ENCODE measurements around the gene IPPK.

IPPK gene

DNA sequence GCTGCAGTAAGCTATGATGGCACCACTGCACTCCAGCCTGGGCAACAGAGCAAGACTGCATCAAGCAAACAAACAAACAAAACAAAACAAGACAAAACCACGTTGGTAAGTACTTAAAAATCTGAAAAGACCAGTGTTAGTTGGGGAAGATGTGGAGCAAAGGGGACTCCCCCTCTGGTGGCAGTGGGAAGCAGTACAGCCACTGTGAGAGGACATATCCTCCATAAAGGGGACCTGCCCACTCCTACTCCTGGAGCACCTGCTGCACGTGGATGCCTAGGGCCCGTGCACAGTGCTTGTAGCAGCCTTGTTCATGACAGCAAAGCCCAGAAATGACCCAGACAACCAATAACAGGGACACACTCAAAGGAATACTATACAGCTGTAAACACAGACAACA is 17.0 kb upstream of the IPPK start:
- Histone ChIP-seq H3K27ac (ENCODE audit: low read length) (no peak overlapping the region), H4K20me1 (ENCODE audit: insufficient read depth, low read length) (no peaks in the 10 kb centered on the region), H3K9ac (ENCODE audit: low read length) (no peak overlapping the region), H3K4me3 (ENCODE audit: low read length) (no peak overlapping the region), H3K27me3 (replicated peaks; ENCODE audit: insufficient read depth, low read length) (no peaks in the 10 kb centered on the region), H2AFZ (ENCODE audit: low read length) (no peak overlapping the region), H3K9me3 (replicated peaks; ENCODE audit: insufficient read depth, low read length) (0 out of 2 replicates have a peak, but pooled peaks cover 4% of the 10 kb centered on the region), H3K4me2 (ENCODE audit: low read depth, low read length) (no peak overlapping the region), H3K9me2 (replicated peaks; ENCODE audit: insufficient read depth, low read length) (no peaks in the 10 kb centered on the region), H3K36me3 (replicated peaks; ENCODE audit: insufficient read depth, low read length) (no peaks in the 10 kb centered on the region), H3F3A (ENCODE audit: insufficient read depth, low read length) (no peaks in the 10 kb centered on the region), H3K4me1 (ENCODE audit: low read length) (no peaks in the 10 kb centered on the region), H3K79me2 (ENCODE audit: low read length) (no peaks in the 10 kb centered on the region)
- TF ChIP-seq EZH2 (optimal IDR thresholded peaks at IDR 0.05; ENCODE audit: low read depth, low read length): no peak
- TF ChIP-seq, protein P1, sequence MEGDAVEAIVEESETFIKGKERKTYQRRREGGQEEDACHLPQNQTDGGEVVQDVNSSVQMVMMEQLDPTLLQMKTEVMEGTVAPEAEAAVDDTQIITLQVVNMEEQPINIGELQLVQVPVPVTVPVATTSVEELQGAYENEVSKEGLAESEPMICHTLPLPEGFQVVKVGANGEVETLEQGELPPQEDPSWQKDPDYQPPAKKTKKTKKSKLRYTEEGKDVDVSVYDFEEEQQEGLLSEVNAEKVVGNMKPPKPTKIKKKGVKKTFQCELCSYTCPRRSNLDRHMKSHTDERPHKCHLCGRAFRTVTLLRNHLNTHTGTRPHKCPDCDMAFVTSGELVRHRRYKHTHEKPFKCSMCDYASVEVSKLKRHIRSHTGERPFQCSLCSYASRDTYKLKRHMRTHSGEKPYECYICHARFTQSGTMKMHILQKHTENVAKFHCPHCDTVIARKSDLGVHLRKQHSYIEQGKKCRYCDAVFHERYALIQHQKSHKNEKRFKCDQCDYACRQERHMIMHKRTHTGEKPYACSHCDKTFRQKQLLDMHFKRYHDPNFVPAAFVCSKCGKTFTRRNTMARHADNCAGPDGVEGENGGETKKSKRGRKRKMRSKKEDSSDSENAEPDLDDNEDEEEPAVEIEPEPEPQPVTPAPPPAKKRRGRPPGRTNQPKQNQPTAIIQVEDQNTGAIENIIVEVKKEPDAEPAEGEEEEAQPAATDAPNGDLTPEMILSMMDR (IDR thresholded peaks at IDR 0.05; ENCODE audit: low read length): 0 out of 2 replicates have a peak, but pooled peaks have one; percentile 13
- DNase-seq: no peak

DNA sequence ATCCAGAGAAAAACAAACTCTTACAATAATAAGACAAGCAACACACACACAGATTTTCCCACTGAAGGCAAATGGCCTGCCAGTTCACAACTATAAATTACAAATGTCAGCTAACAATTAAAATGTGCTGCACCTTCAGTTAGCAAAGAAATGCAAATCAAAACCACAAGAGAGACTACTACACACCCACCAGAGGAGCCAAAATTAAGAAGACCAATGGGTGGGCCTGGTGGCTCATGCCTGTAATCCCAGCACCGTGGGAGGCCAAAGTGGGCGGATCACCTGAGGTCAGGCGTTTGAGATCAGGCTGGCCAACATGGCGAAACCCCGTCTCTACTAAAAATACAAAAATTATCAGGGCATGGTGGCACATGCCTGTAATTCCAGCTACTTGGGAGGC is 15.1 kb upstream of the IPPK start:
- TF ChIP-seq EZH2 (optimal IDR thresholded peaks at IDR 0.05; ENCODE audit: low read depth, low read length): no peak
- TF ChIP-seq, protein P1 (IDR thresholded peaks at IDR 0.05; ENCODE audit: low read length): no peak
- TF ChIP-seq EZH2phosphoT487 (IDR thresholded peaks at IDR 0.05; ENCODE audit: low read length): no peak
- Histone ChIP-seq H3F3A (ENCODE audit: insufficient read depth, low read length) (no peaks in the 10 kb centered on the region), H3K4me1 (ENCODE audit: low read length) (no peaks in the 10 kb centered on the region), H3K79me2 (ENCODE audit: low read length) (no peaks in the 10 kb centered on the region), H4K20me1 (ENCODE audit: insufficient read depth, low read length) (no peaks in the 10 kb centered on the region), H3K9me2 (replicated peaks; ENCODE audit: insufficient read depth, low read length) (no peaks in the 10 kb centered on the region), H2AFZ (ENCODE audit: low read length) (no peak overlapping the region), H3K27ac (ENCODE audit: low read length) (no peak overlapping the region), H3K4me3 (ENCODE audit: low read length) (no peak overlapping the region), H3K9ac (ENCODE audit: low read length) (no peak overlapping the region), H3K9me3 (replicated peaks; ENCODE audit: insufficient read depth, low read length) (no peaks in the 10 kb centered on the region), H3K36me3 (replicated peaks; ENCODE audit: insufficient read depth, low read length) (no peaks in the 10 kb centered on the region), H3K4me2 (ENCODE audit: low read depth, low read length) (no peak overlapping the region), H3K27me3 (replicated peaks; ENCODE audit: insufficient read depth, low read length) (no peaks in the 10 kb centered on the region)
- DNase-seq: no peak

DNA sequence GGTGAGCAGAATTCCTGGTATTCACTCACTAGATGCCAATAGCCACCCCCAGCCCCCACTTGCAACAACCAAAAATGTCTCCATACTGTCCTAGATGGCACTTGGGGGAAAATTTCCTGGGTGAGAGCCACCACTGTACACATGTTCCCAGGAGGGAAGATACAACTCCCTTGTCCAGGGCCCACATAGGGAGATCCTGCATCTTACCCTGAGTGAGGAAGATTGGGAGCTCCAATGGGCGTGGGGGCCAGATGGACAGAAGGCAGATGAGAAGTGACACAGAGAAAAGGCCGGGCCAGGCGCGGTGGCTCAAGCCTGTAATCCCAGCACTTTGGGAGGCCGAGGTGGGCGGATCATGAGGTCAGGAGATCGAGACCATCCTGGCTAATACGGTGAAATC is 12.3 kb upstream of the IPPK start:
- no peak for DNase-seq
- H3F3A ChIP-seq (ENCODE audit: insufficient read depth, low read length): no peaks in the 10 kb centered on the region

More for the DNA sequence above, 12.3 kb upstream of the IPPK start:
- Histone ChIP-seq H3K4me3 (ENCODE audit: low read length) (no peak overlapping the region), H2AFZ (ENCODE audit: low read length) (no peak overlapping the region), H3K36me3 (replicated peaks; ENCODE audit: insufficient read depth, low read length) (no peaks in the 10 kb centered on the region), H3K9me3 (replicated peaks; ENCODE audit: insufficient read depth, low read length) (no peaks in the 10 kb centered on the region), H3K9ac (ENCODE audit: low read length) (no peak overlapping the region), H3K9me2 (replicated peaks; ENCODE audit: insufficient read depth, low read length) (no peaks in the 10 kb centered on the region), H3K79me2 (ENCODE audit: low read length) (no peaks in the 10 kb centered on the region), H3K27ac (ENCODE audit: low read length) (no peak overlapping the region), H3K4me1 (ENCODE audit: low read length) (no peaks in the 10 kb centered on the region), H4K20me1 (ENCODE audit: insufficient read depth, low read length) (no peaks in the 10 kb centered on the region), H3K4me2 (ENCODE audit: low read depth, low read length) (no peak overlapping the region), H3K27me3 (replicated peaks; ENCODE audit: insufficient read depth, low read length) (no peaks in the 10 kb centered on the region)
- TF ChIP-seq, protein P1 (IDR thresholded peaks at IDR 0.05; ENCODE audit: low read length): no peak
- TF ChIP-seq EZH2phosphoT487 (IDR thresholded peaks at IDR 0.05; ENCODE audit: low read length) (no peak), EZH2 (optimal IDR thresholded peaks at IDR 0.05; ENCODE audit: low read depth, low read length) (no peak)
